Thoracic aorta (tissue), 2 donors: ENCODE data around the gene C1QTNF9. TPM values are rescaled to one million over a fixed set of nuclear protein-coding genes. Genes with fewer than 3 reads are reported as not detected.
"Not testable (repeated sequence)": the region's sequence is repeated elsewhere in the genome, so short reads cannot be mapped to it uniquely, and the experiment has no call there.

Experiments used
- ATAC-seq: fragments of 150-250 bp; one replicate; pipeline ENCODE4 v1.8.0; 2017; ENCODE audit warnings: low read depth; ENCODE audit not compliant: insufficient number of reproducible peaks, low FRiP score
- DNase-seq: peaks from one replicate; pipeline ENCODE4 v3.0.0-alpha.2; 2020; ENCODE audit warnings: low spot score
- H3K27ac ChIP-seq, 2 donors: fragments of 200-600 bp; sonication (generic); 1 replicate in 1 of 2; 2 replicates in 1 of 2; pipeline ENCODE4 v1.5.1; 2016; ENCODE audit warnings: mild to moderate bottlenecking in 2 of 2, moderate library complexity in 2 of 2
- H3K27me3 ChIP-seq: fragments of 200-600 bp; sonication (generic); replicated peaks from 2 replicates; pipeline ENCODE4 v1.6.0; 2016; ENCODE audit warnings: mild to moderate bottlenecking; ENCODE audit not compliant: insufficient read depth
- H3K36me3 ChIP-seq: fragments of 200-600 bp; sonication (generic); one replicate; pipeline ENCODE4 v1.5.1; 2016
- H3K4me1 ChIP-seq, 2 donors: fragments of 200-600 bp; sonication (generic); 1 replicate in 1 of 2; 2 replicates in 1 of 2; pipeline versions ENCODE4 v1.5.1 to v1.6.0; 2016; ENCODE audit warnings: low read depth in 2 of 2, mild to moderate bottlenecking in 1 of 2; ENCODE audit not compliant: control insufficient read depth in 1 of 2
- H3K4me3 ChIP-seq: fragments of 200-600 bp; sonication (generic); 2 replicates; pipeline ENCODE4 v1.5.1; 2016; ENCODE audit warnings: mild to moderate bottlenecking
- H3K9me3 ChIP-seq: fragments of 200-600 bp; sonication (generic); 2 replicates; pipeline ENCODE4 v1.5.1; 2016
- total RNA-seq, 2 donors: library from RNA; depleted of rRNA; stranded (reverse); fragments of >200 nt; gene quantifications; one replicate each; pipeline versions ENCODE4 v1.1.0 to v1.2.3, GENCODE V29; 2016
- TF ChIP-seq, protein P1 (sequence below): fragments of 200-600 bp; sonication (generic); IDR thresholded peaks from one replicate; pipeline ENCODE4 v1.5.1; 2019; ENCODE audit warnings: antibody characterized with exemption

The C1QTNF9 gene
- total RNA-seq, 2 donors from 2014 or later = 0.41 TPM; not detected in 1

GRCh38 chr13:24356270-24356669, 46.9 kb downstream of the C1QTNF9 start:
- Histone ChIP-seq H3K27me3 (no peaks in the 10 kb centered on the region), H3K9me3 (no peaks in the 10 kb centered on the region), H3K27ac (no peak overlapping the region), H3K4me1 (no peaks in the 10 kb centered on the region), H3K4me3 (no peak overlapping the region), H3K36me3 (no peaks in the 10 kb centered on the region)
- TF ChIP-seq, protein P1, sequence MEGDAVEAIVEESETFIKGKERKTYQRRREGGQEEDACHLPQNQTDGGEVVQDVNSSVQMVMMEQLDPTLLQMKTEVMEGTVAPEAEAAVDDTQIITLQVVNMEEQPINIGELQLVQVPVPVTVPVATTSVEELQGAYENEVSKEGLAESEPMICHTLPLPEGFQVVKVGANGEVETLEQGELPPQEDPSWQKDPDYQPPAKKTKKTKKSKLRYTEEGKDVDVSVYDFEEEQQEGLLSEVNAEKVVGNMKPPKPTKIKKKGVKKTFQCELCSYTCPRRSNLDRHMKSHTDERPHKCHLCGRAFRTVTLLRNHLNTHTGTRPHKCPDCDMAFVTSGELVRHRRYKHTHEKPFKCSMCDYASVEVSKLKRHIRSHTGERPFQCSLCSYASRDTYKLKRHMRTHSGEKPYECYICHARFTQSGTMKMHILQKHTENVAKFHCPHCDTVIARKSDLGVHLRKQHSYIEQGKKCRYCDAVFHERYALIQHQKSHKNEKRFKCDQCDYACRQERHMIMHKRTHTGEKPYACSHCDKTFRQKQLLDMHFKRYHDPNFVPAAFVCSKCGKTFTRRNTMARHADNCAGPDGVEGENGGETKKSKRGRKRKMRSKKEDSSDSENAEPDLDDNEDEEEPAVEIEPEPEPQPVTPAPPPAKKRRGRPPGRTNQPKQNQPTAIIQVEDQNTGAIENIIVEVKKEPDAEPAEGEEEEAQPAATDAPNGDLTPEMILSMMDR = no peak
- ATAC-seq = no peak
- DNase-seq = no peak

GRCh38 chr13:24356837-24357236, 47.5 kb downstream of the C1QTNF9 start:
- no peaks in the 10 kb centered on the region for H3K9me3 ChIP-seq
- ATAC-seq = no peak
- DNase-seq = no peak
- TF ChIP-seq, protein P1 = no peak
- H3K4me3 ChIP-seq = no peak overlapping the region
- no peak overlapping the region for H3K27ac ChIP-seq
- H3K4me1 ChIP-seq = no peaks in the 10 kb centered on the region
- no peaks in the 10 kb centered on the region for H3K36me3 ChIP-seq
- no peaks in the 10 kb centered on the region for H3K27me3 ChIP-seq

DNA sequence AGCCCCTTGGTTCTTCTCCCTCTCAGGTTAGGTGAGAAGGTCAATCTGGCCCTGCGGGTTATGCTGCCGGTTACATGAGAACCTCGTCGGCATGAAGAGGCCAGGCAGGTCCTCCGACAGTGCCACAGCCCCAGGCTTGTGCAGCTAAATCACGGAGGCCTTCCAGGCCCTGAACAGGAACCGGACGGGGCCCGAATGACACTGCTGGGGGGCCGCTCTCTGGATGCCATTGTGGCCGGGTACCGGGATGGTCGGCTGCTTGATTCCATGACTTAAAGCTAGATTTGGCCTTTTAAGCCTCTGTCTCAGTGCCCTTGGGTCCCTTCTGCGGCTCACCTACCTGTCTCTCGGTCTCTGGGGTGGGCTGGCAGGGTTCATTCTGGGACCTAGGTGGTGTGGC, 48.4 kb downstream of the C1QTNF9 start:
- Histone ChIP-seq H3K9me3 (no peaks in the 10 kb centered on the region), H3K36me3 (no peaks in the 10 kb centered on the region), H3K4me1 (no peaks in the 10 kb centered on the region), H3K4me3 (no peak overlapping the region), H3K27me3 (no peaks in the 10 kb centered on the region), H3K27ac (no peak overlapping the region)
- TF ChIP-seq, protein P1 = no peak
- ATAC-seq (no peak), DNase-seq (no peak)

GRCh38 chr13:24358836-24359235, 49.5 kb downstream of the C1QTNF9 start:
- not testable (repeated sequence) for H3K27me3 ChIP-seq, H3K27ac ChIP-seq, H3K36me3 ChIP-seq, H3K9me3 ChIP-seq, H3K4me1 ChIP-seq, H3K4me3 ChIP-seq, ATAC-seq, DNase-seq

GRCh38 chr13:24359252-24359651, 49.9 kb downstream of the C1QTNF9 start:
- not testable (repeated sequence) for H3K4me1 ChIP-seq, H3K27ac ChIP-seq, H3K9me3 ChIP-seq, H3K27me3 ChIP-seq, H3K4me3 ChIP-seq, DNase-seq, H3K36me3 ChIP-seq, ATAC-seq

DNA sequence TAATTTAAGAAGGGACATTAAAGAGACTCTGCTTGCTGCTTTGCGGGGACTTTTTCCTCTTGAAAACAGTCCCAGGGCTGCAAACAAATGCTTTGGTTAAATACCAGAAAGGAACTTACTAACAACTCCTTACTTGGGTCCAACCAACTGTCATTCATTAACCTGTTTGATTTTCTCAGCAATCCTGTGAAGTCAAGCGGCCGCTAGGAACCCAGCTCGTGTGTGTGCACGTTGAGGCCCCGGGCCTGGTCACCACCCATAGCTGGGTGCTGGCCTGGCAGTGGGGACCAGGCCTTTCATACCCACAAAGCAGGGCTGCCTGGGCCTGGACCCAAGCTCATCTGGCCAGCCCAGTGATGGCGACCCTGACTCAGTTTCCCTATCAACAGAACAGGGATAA, 50.7 kb downstream of the C1QTNF9 start:
- no peak for ATAC-seq
- no peaks in the 10 kb centered on the region for H3K36me3 ChIP-seq
- no peak overlapping the region for H3K4me3 ChIP-seq
- no peaks in the 10 kb centered on the region for H3K4me1 ChIP-seq
- no peaks in the 10 kb centered on the region for H3K27me3 ChIP-seq
- TF ChIP-seq, protein P1 = no peak
- no peaks in the 10 kb centered on the region for H3K9me3 ChIP-seq
- no peak overlapping the region for H3K27ac ChIP-seq
- DNase-seq = no peak
